ENCODE data around the gene TIMP3. TPM values are rescaled to one million over a fixed set of nuclear protein-coding genes. Genes with fewer than 3 reads are reported as not detected.

Gene TIMP3
- polyA plus RNA-seq, 1 donor from 2014 or later, result 0.72 TPM

GRCh38 chr22:32876516-32876915 is 75.0 kb downstream of the TIMP3 start:
- no peaks in the 10 kb centered on the region for H3K36me3 ChIP-seq (ENCODE audit: insufficient read depth, low read length)
- TF ChIP-seq SMC3 (conservative IDR thresholded peaks at IDR 0.05; ENCODE audit: poor library complexity) (no peak), MXI1 (conservative IDR thresholded peaks at IDR 0.05; ENCODE audit: poor library complexity, severe bottlenecking) (no peak), CTCF (IDR thresholded peaks at IDR 0.05; ENCODE audit: poor library complexity, severe bottlenecking) (no peak), REST (IDR thresholded peaks at IDR 0.05; ENCODE audit: borderline replicate concordance) (no peak), EZH2 (IDR thresholded peaks at IDR 0.05; ENCODE audit: borderline replicate concordance, insufficient read depth, low read length, poor library complexity, severe bottlenecking) (no peak), RAD21 (conservative IDR thresholded peaks at IDR 0.05) (no peak), TAF1 (IDR thresholded peaks at IDR 0.05; ENCODE audit: low read depth) (no peak), POLR2AphosphoS5 (IDR thresholded peaks at IDR 0.05) (no peak), EP300 (conservative IDR thresholded peaks at IDR 0.05; ENCODE audit: poor library complexity, severe bottlenecking) (no peak)
- H2AFZ ChIP-seq (ENCODE audit: low read depth, low read length), result no peak overlapping the region
- H3K4me2 ChIP-seq (ENCODE audit: low read length), result no peak overlapping the region
- no peaks in the 10 kb centered on the region for H3K9me2 ChIP-seq (ENCODE audit: insufficient read depth, low read length)
- no peak overlapping the region for H3K4me3 ChIP-seq (ENCODE audit: low read length)
- H3K9ac ChIP-seq (ENCODE audit: low read length), result no peak overlapping the region
- H3K79me2 ChIP-seq (replicated peaks; ENCODE audit: insufficient read depth, low read length), result no peaks in the 10 kb centered on the region
- H3F3A ChIP-seq (ENCODE audit: insufficient read depth, low read length, poor library complexity, severe bottlenecking), result no peaks in the 10 kb centered on the region
- no peaks in the 10 kb centered on the region for H4K20me1 ChIP-seq (ENCODE audit: insufficient read depth)
- no peak overlapping the region for H3K27ac ChIP-seq (ENCODE audit: low read length)
- H3K9me3 ChIP-seq (ENCODE audit: low read length), result no peaks in the 10 kb centered on the region
- H3K27me3 ChIP-seq (ENCODE audit: insufficient read depth, low read depth, low read length), result no peaks in the 10 kb centered on the region

GRCh38 chr22:32877196-32877595 is 75.7 kb downstream of the TIMP3 start:
- no peaks in the 10 kb centered on the region for H3K9me3 ChIP-seq (ENCODE audit: low read length)
- no peaks in the 10 kb centered on the region for H3K27me3 ChIP-seq (ENCODE audit: insufficient read depth, low read depth, low read length)
- no peaks in the 10 kb centered on the region for H4K20me1 ChIP-seq (ENCODE audit: insufficient read depth)
- no peaks in the 10 kb centered on the region for H3K36me3 ChIP-seq (ENCODE audit: insufficient read depth, low read length)
- no peak overlapping the region for H3K27ac ChIP-seq (ENCODE audit: low read length)
- no peak overlapping the region for H2AFZ ChIP-seq (ENCODE audit: low read depth, low read length)
- H3K9ac ChIP-seq (ENCODE audit: low read length), result no peak overlapping the region
- H3F3A ChIP-seq (ENCODE audit: insufficient read depth, low read length, poor library complexity, severe bottlenecking), result no peaks in the 10 kb centered on the region
- TF ChIP-seq CTCF (IDR thresholded peaks at IDR 0.05; ENCODE audit: poor library complexity, severe bottlenecking) (no peak), SMC3 (conservative IDR thresholded peaks at IDR 0.05; ENCODE audit: poor library complexity) (no peak), REST (IDR thresholded peaks at IDR 0.05; ENCODE audit: borderline replicate concordance) (no peak), TAF1 (IDR thresholded peaks at IDR 0.05; ENCODE audit: low read depth) (no peak), EZH2 (IDR thresholded peaks at IDR 0.05; ENCODE audit: borderline replicate concordance, insufficient read depth, low read length, poor library complexity, severe bottlenecking) (no peak), MXI1 (conservative IDR thresholded peaks at IDR 0.05; ENCODE audit: poor library complexity, severe bottlenecking) (no peak), EP300 (conservative IDR thresholded peaks at IDR 0.05; ENCODE audit: poor library complexity, severe bottlenecking) (no peak), POLR2AphosphoS5 (IDR thresholded peaks at IDR 0.05) (no peak)
- no peak overlapping the region for H3K4me2 ChIP-seq (ENCODE audit: low read length)
- no peaks in the 10 kb centered on the region for H3K79me2 ChIP-seq (replicated peaks; ENCODE audit: insufficient read depth, low read length)
- no peaks in the 10 kb centered on the region for H3K9me2 ChIP-seq (ENCODE audit: insufficient read depth, low read length)
- no peak overlapping the region for H3K4me3 ChIP-seq (ENCODE audit: low read length)
